ENCODE measurements around the gene SFTPD.

Gene SFTPD

GRCh38 chr10:79983286-79983909 is 34.5 kb upstream of the SFTPD start:
- TF ChIP-seq CTCF (IDR thresholded peaks at IDR 0.05; ENCODE audit: low read depth, low read length, missing control alignments): no peak
- no peak overlapping the region for H3K4me3 ChIP-seq (ENCODE audit: low read depth, low read length)
- in situ Hi-C loops (cut with HindIII; ENCODE audit: low sequenced_read_pairs): no loop called here
- no peak for DNase-seq (ENCODE audit: low read depth)

GRCh38 chr10:79982861-79983260 is 34.0 kb upstream of the SFTPD start:
- no peak for TF ChIP-seq CTCF (IDR thresholded peaks at IDR 0.05; ENCODE audit: low read depth, low read length, missing control alignments)
- in situ Hi-C loops (cut with HindIII; ENCODE audit: low sequenced_read_pairs): no loop called here
- no peak overlapping the region for H3K4me3 ChIP-seq (ENCODE audit: low read depth, low read length)
- DNase-seq (ENCODE audit: low read depth): no peak

GRCh38 chr10:79982362-79982800 is 33.5 kb upstream of the SFTPD start:
- DNase-seq (ENCODE audit: low read depth): no peak
- in situ Hi-C loops (cut with HindIII; ENCODE audit: low sequenced_read_pairs): no loop called here
- H3K4me3 ChIP-seq (ENCODE audit: low read depth, low read length): peak overlapping the region; percentile 54
- TF ChIP-seq CTCF (IDR thresholded peaks at IDR 0.05; ENCODE audit: low read depth, low read length, missing control alignments): no peak

- peak; percentile 16 for TF ChIP-seq CTCF (IDR thresholded peaks at IDR 0.05; ENCODE audit: low read depth, low read length, missing control alignments)
- peak overlapping the region; percentile 54 for H3K4me3 ChIP-seq (ENCODE audit: low read depth, low read length)
- DNase-seq (ENCODE audit: low read depth): no peak
- in situ Hi-C loops (cut with HindIII; ENCODE audit: low sequenced_read_pairs): no loop called here
These were observed 32.8 kb upstream of the SFTPD start for GRCh38 chr10:79981450-79982361.

- TF ChIP-seq CTCF (IDR thresholded peaks at IDR 0.05; ENCODE audit: low read depth, low read length, missing control alignments): no peak
- in situ Hi-C loops (cut with HindIII; ENCODE audit: low sequenced_read_pairs): no loop called here
These were observed 31.8 kb upstream of the SFTPD start for GRCh38 chr10:79980711-79981110.

GRCh38 chr10:79979976-79980687 is 31.2 kb upstream of the SFTPD start:
- in situ Hi-C loops (cut with HindIII; ENCODE audit: low sequenced_read_pairs): no loop called here
- TF ChIP-seq CTCF (IDR thresholded peaks at IDR 0.05; ENCODE audit: low read depth, low read length, missing control alignments): no peak

More at GRCh38 chr10:79980711-79981110, 31.8 kb upstream of the SFTPD start:
- no peak overlapping the region for H3K4me3 ChIP-seq (ENCODE audit: low read depth, low read length)
- DNase-seq (ENCODE audit: low read depth): no peak

More at GRCh38 chr10:79979976-79980687, 31.2 kb upstream of the SFTPD start:
- DNase-seq (ENCODE audit: low read depth): no peak
- no peak overlapping the region for H3K4me3 ChIP-seq (ENCODE audit: low read depth, low read length)

All from astrocyte of the cerebellum (primary cell).